ENCODE results near the gene PRIMPOL. TPM values are rescaled to one million over a fixed set of nuclear protein-coding genes. Genes with fewer than 3 reads are reported as not detected.

Gene PRIMPOL
- total and polyA plus RNA-seq, 2 donors from 2014 or later: 10.9 to 13.1 TPM

DNA sequence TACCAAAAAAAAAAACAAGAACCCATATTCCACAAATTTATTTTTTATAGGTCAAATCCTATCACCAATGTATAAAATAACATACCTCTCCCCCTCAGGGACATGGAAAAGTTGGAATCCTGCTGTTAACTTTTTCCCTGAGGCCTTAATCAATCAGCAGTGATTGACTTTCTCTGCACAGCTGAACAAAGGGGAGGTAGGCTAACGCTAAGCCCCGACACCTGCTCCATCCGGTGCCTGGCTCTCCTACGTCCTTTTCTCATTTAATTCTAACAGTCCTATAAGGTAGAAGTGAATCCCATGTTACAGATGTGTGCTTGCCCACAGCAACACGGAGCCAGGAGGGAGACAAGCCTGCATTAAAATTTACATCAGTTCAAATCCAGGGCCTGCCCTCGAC is 81.5 kb downstream of the PRIMPOL start:
- DNase-seq: no peak
- no peak for FAIRE-seq
- Histone ChIP-seq H3K9me3 (ENCODE audit: control insufficient read depth in 2 of 3, insufficient read depth in 1 of 3, low read length in 3 of 3) (no peaks in the 10 kb centered on the region), H3K36me3 (ENCODE audit: control insufficient read depth in 2 of 3, insufficient read depth in 3 of 3, low read length in 3 of 3) (no peaks in the 10 kb centered on the region), H3K4me1 (ENCODE audit: control insufficient read depth in 2 of 3, insufficient read depth in 2 of 3, low read depth in 1 of 3, low read length in 3 of 3) (peaks cover 0 to 7% (median 0%) of the 10 kb centered on the region in 3 donors), H3K27ac (ENCODE audit: low read depth in 2 of 2, low read length in 2 of 2) (no peak overlapping the region), H3K27me3 (ENCODE audit: control insufficient read depth, insufficient read depth, low read length) (no peaks in the 10 kb centered on the region), H3K9ac (ENCODE audit: low read length in 3 of 3) (no peak overlapping the region), H3K4me3 (ENCODE audit: low read length in 3 of 3) (no peak overlapping the region)
- intact Hi-C loops (cut with DNase I): no loop called here
- TF ChIP-seq, protein P1, sequence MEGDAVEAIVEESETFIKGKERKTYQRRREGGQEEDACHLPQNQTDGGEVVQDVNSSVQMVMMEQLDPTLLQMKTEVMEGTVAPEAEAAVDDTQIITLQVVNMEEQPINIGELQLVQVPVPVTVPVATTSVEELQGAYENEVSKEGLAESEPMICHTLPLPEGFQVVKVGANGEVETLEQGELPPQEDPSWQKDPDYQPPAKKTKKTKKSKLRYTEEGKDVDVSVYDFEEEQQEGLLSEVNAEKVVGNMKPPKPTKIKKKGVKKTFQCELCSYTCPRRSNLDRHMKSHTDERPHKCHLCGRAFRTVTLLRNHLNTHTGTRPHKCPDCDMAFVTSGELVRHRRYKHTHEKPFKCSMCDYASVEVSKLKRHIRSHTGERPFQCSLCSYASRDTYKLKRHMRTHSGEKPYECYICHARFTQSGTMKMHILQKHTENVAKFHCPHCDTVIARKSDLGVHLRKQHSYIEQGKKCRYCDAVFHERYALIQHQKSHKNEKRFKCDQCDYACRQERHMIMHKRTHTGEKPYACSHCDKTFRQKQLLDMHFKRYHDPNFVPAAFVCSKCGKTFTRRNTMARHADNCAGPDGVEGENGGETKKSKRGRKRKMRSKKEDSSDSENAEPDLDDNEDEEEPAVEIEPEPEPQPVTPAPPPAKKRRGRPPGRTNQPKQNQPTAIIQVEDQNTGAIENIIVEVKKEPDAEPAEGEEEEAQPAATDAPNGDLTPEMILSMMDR (IDR thresholded peaks at IDR 0.05; ENCODE audit: borderline replicate concordance, extremely low read depth, insufficient read depth): no peak

DNA sequence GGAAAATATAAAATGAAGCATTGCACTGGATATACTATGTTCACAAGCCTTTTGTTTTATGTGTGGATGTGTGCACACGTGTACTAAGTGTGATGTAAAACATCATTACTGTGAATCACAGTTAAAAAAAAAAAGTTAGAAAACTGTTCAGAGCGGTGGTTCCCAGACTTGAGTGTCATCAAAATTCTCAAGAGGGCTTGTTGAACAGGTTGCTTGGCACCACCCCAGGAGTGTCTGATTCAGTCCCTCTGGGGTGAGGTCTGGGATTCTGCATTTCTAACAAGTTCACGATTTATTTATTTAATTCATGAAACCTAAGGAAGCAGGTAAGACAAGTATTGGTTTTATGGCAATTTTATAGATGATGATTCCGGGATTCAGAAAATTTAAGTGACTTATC is 82.6 kb downstream of the PRIMPOL start:
- no peaks in the 10 kb centered on the region for H3K27me3 ChIP-seq (ENCODE audit: control insufficient read depth, insufficient read depth, low read length)
- H3K9me3 ChIP-seq (ENCODE audit: control insufficient read depth in 2 of 3, insufficient read depth in 1 of 3, low read length in 3 of 3): no peaks in the 10 kb centered on the region
- no peaks in the 10 kb centered on the region for H3K36me3 ChIP-seq (ENCODE audit: control insufficient read depth in 2 of 3, insufficient read depth in 3 of 3, low read length in 3 of 3)
- no peak for DNase-seq
- TF ChIP-seq, protein P1 (IDR thresholded peaks at IDR 0.05; ENCODE audit: borderline replicate concordance, extremely low read depth, insufficient read depth): no peak
- H3K27ac ChIP-seq (ENCODE audit: low read depth in 2 of 2, low read length in 2 of 2): no peak overlapping the region
- FAIRE-seq: no peak
- no peak overlapping the region for H3K4me3 ChIP-seq (ENCODE audit: low read length in 3 of 3)
- intact Hi-C loops (cut with DNase I): no loop called here
- H3K9ac ChIP-seq (ENCODE audit: low read length in 3 of 3): no peak overlapping the region
- peaks cover 0 to 7% (median 0%) of the 10 kb centered on the region in 3 donors for H3K4me1 ChIP-seq (ENCODE audit: control insufficient read depth in 2 of 3, insufficient read depth in 2 of 3, low read depth in 1 of 3, low read length in 3 of 3)

DNA sequence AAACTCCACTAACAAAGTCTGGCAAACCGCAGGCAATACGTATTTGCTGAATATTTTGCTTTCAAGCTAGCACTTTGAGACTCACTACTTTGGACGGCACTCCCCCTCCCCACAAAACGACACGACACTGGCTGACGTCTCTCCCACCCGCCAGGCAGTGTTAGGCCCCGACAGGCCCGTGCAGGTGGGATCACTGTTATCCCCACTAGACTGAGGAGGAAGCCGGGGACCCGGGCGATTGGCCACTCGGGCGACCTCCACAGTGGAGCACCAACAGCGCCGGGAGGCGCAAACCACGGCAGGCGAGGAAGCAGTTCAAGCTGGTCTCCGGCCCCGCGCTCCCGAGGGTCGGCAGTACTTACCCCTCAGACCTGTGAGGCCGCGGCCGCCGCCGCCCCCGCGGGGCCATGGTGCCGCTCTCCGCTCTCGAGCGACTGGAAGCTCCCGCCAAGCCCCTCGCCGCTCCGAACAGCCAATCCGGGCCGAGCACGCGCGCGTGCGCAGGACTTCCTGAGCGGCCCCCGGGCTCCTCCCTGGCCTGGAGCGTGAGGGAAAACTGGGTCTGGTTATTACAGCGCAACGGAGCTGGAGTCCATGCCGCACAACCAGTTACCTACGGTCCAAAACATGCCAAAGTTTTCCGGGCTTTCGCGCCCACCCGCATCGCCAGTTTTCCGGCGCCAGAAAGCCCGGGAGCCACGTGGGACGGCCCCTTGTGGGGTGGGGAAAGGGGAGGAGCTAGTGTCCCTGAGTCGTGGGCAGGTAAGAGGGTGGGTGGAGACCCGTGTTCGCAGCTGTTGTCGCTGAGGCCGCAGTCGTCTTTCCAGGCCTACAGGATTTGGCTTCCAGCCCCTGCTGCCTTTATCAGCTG is 84.4 kb downstream of the PRIMPOL start, which contains the start of gene CENPU:
Gene CENPU (minus strand): TSS at position 443 of the 871 bp plus-strand sequence. CDS start 34 bp downstream, at position 409.
- no peaks in the 10 kb centered on the region for H3K36me3 ChIP-seq (ENCODE audit: control insufficient read depth in 2 of 3, insufficient read depth in 3 of 3, low read length in 3 of 3)
- H3K27ac ChIP-seq (ENCODE audit: low read depth in 2 of 2, low read length in 2 of 2): peak within 1 kb of the TSS in 1 of 2 donors; percentile 53
- peak; percentile 98 to 100 (median 99) for DNase-seq
- peak within 1 kb of the TSS; percentile 89 to 91 (median 90) for H3K4me3 ChIP-seq (ENCODE audit: low read length in 3 of 3)
- no peaks in the 10 kb centered on the region for H3K9me3 ChIP-seq (ENCODE audit: control insufficient read depth in 2 of 3, insufficient read depth in 1 of 3, low read length in 3 of 3)
- peaks cover 0 to 7% (median 0%) of the 10 kb centered on the region in 3 donors for H3K4me1 ChIP-seq (ENCODE audit: control insufficient read depth in 2 of 3, insufficient read depth in 2 of 3, low read depth in 1 of 3, low read length in 3 of 3)
- FAIRE-seq: peak; percentile 66
- TF ChIP-seq, protein P1 (IDR thresholded peaks at IDR 0.05; ENCODE audit: borderline replicate concordance, extremely low read depth, insufficient read depth): no peak
- peak within 1 kb of the TSS; percentile 59 to 89 (median 72) for H3K9ac ChIP-seq (ENCODE audit: low read length in 3 of 3)
- H3K27me3 ChIP-seq (ENCODE audit: control insufficient read depth, insufficient read depth, low read length): no peaks in the 10 kb centered on the region
- intact Hi-C loops (cut with DNase I): no loop called here

Measured in kidney (tissue), 14 donors.